HG03025 (cell line): Measurements from ENCODE around the gene FAM222A.
A peak's percentile ranks its signal among the peaks of the same experiment; 100 is the strongest.

ENCODE experiments used
- ATAC-seq: cut with Tn5 transposase; IDR thresholded peaks from one replicate; pipeline ENCODE4 v1.9.1; 2021; ENCODE audit warnings: mild to moderate bottlenecking, moderate library complexity; ENCODE audit not compliant: unreplicated experiment, low FRiP score

The FAM222A gene

DNA sequence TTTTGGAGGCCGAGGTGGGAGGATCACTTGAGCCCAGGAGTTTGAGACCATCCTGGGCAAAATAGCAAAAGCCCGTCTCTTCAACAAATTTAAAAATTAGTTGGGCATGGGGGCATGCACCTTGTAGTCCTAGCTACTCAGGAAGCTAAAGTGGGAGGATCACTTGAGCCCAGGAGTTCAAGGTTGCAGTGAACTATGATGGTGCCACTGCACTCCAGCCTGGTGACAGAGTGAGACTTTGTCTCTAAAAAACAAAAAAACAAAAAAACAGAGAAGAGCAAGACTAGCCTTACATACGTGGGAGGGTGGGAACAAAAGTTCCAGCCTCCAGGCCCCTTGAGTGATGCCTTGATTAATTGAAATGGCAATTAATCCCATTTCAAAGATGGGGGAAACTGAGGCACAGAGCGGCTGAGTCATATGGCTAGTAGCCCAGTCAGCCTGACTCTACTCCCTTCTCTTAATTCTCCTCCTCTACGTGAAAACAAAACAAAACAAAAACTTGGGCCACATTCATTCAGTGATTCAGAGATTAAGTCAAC is 3.3 kb upstream of the FAM222A start:
- no peak for ATAC-seq

DNA sequence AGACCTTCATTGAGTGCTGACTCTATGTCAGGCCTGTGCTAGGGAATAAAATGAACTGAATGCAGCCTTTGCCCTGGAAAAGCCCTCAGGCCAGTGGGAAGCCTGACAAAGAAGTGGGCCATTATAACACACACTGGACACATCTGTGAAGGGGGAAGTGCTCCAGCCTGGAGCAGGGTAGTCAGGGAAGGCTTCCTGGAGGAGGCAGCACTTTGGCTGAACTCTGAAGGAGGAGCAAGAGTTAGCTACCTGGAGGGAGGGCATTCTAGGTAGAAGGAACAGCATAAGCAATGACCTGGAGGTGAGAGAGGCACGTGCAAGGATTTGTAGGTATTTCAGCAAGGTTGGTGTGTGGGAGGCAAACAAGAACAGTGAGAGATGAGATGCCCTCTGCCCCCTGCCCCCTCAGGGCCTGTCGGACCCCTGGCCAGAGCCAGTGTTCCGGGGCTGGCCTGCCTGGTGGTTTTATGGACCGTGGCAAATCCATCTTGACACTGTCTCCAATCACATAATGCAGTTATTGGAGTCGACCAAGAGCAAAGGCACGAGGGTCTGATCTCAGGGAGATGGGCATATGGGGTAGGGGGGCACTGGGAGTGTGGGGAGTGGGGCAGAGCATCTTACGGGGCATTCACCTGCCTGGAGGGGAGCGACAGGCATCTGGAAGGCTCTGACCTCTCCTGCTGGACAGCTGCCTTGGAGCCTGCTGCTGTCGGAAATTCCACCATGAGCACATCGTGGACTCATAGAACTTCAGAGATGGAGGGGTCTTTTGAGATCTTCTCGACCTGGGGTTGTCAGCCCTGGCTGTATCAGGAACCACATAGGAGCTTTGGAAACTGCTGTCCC is 2.7 kb upstream of the FAM222A start:
- ATAC-seq, result no peak

- ATAC-seq, result no peak
These were observed 1.8 kb upstream of the FAM222A start for GRCh38 chr12:109711596-109712461.

DNA sequence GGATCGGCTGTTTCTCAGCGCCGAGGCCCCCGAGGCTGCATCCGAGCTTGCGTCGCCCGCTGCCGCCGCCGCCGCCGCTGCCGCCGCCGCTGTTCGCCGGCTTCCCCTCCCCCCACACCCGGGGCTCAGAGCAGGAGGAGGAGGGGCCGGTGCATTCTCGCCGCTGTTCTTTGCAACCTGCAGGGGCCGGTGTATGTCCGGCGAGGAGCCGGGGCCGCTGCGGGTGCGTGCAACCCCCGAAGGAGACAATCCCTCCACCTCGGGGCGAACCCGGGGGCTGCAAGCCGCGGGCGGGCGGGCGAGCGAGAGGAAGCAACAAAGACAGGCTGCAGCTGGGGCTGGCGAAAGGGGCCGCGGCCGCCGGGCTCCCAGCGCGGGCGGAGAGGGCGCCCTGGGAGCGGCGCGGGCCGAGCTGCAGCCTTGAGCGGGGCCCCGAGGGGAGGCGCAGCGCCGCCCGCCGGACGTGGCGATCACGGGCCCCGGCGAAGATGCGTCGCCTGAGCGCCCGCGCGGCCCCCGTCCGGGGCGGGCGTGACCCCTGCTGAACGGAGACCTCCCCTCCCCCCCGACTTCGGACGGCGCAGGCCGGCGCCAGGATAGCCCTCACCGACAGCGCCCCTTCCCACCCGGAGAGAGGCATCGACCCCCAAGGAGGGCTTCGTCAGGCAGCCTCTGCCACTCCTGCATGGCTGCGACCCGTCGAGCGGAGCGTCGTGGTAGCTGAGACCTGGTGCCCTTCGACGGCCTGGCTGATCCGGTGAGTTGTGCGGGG is 702 bp downstream of the FAM222A start:
- peak; percentile 31 for ATAC-seq

- ATAC-seq, result no peak
These were observed 1.3 kb downstream of the FAM222A start for GRCh38 chr12:109714913-109715244.

- no peak for ATAC-seq
These were observed 1.9 kb downstream of the FAM222A start for GRCh38 chr12:109715310-109716091.

DNA sequence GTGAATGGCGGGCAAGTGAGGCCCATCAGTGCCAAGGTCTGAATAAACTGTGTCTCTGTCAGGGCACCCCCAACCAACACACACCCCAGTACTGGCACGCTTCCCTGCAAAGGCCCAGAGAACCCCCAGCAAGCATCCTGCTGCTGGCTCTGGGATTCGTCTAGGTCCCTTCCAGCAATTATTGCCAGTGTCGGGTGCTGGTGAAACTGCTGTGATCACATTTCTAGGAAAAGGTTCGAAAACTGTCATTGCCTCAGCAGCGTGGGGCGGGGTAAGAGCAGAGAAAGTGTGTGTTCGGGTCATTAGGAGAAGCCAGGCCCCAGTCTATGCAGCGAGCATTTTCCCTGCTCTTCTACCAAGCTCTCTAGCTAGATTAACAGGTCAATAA is 2.5 kb downstream of the FAM222A start:
- ATAC-seq, result no peak

- no peak for ATAC-seq
These were observed 3.1 kb downstream of the FAM222A start for GRCh38 chr12:109716512-109717389.

DNA sequence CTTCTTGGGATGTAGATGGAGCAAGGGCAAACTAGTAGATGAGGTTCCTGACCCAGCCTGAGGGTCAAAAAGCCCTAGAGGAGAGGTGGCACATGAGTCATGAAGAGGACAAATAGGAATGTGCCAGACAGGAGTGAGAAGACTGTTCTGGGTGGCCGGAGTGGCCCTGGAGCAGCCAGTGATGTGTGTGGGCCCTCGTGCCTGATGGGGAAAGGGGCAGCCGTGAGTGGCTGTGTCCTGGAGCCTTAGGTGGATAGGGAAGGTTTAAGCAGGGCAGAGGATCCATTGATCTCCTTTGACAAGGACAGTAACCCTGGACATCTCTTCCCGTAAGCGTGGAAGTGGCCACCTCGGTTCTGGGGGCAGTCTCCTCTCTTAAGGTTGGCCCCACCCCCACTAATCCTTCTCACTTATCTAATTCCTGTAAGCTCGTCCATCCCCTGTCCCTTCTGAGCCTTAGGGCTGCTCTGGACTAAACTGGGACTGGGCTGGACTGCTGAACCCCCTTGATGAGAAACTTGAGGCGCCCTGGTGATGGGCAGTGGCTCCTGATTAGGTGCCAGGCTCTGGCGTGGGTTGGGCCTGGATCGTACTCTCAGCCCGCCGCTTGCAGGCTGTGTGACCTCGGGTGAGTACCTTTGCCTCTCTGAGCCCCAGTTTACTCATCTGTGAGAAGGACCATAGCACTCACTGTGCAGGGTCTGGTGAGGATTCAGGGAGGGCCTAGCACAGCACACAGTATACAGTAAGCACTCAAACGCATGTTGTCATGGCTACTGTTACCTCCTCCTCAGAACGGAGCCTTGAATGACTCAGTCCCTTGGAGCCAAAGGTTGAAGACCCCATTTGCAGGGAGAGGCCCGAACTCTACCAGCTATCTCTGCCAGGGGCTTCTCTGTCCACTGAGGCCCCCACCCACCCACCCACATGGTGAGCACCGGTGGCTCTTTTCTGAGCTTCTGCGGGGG is 4.0 kb downstream of the FAM222A start:
- no peak for ATAC-seq

- ATAC-seq, result no peak
These were observed 4.8 kb downstream of the FAM222A start for GRCh38 chr12:109718390-109718789.

GRCh38 chr12:109719123-109720022 is 5.7 kb downstream of the FAM222A start:
- ATAC-seq, result no peak

GRCh38 chr12:109720152-109720856 is 6.7 kb downstream of the FAM222A start:
- no peak for ATAC-seq

DNA sequence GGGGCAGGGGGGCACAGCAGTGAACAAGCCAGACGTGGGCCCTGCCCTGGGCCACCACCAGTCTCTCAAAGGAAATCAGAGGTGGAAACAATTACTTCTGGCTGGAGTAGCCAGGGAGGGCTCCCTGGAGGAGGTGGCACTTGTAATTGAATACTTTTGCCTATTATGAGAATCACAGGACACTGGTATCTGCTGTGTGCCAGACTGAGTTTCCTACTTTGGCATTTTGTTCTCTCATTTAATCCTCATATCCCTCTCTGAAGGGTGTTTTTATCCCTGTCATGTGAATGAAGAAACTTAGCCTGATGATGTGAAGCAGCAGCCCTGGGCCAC is 7.2 kb downstream of the FAM222A start:
- no peak for ATAC-seq

DNA sequence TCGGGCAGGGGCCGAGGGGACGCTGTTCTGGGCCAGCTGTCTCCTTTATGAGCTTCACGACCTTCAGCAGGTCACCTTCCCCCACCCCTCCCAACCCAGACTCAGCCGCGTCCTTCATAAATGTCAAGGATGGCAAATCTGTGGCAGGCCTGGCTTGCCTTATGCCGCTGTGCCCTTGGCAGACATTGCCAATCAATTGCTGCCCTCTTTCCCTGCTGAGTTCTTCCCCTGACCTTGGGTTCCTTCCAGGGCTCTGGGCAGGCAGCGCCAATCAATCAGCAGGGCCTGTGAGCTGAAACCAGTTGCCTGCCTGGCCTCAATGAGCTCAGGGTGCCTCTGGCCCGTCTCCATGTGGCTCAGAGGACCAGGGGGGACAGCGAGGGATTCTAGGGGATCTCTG is 7.7 kb downstream of the FAM222A start:
- ATAC-seq, result no peak

DNA sequence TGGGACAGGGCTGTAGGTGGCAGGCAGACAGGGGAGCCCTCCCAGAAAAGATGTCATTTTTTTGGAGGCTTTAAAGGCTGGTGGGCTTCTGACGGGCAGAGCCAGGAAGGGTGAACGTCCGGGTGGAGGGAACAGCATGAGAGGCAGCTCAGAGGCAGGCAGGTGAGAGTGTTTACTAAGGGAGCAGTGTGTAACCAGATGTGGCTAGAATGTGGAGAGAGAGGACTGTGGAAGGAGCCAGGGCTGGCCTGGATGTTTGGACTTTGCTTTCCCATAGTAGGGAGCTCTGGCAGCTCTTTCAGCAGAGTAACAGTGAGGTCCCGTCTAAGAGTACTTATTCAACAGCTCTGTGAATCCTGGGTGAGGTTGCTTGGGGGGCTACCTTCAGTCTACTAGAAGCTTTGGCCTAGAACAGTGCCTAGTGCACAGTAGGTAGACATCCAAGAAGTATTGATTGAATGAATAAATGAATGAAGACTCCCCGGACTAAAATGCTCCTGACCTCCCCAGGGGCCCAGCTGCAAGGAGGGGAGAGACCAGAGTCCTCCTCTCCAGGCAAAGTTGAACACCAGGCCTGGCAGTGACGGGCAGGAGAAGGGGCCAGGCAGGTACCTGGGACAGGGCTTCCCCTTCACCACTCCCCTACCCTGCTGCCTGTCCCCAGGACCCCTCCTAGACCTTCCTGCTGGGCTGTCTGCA is 8.5 kb downstream of the FAM222A start:
- no peak for ATAC-seq

DNA sequence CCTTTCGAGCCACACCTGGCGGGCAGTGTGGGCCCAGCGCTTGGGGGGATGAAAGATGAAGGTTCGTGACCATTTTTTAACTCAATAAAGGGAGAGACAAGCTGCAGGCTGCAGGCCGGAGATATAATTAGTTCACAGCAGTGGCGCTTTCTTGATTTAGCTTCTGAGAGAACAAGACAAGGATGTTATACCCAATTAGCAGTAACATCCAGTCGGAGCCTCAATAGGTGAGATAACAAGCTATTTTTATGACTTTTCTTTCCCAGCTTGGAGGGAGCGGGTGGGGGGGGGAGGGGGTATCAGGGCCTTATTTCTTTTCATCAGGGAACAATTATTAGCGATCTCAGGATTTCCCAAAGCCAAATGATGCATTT is 9.1 kb downstream of the FAM222A start:
- no peak for ATAC-seq
